Caco-2 (cell line): ENCODE measurements around the gene CHAF1A. TPM values are rescaled to one million over a fixed set of nuclear protein-coding genes. Genes with fewer than 3 reads are reported as not detected.

Experiments
- BruUV-seq: library from RNA; stranded (reverse); fragments of 400-500 nt; replicated peaks from 2 replicates; lab custom pipeline; 2021; lab: Mats Ljungman, UMichigan
- CTCF ChIA-PET: fragments of 300-600 bp; sonication (Branson Sonifier 250); formaldehyde crosslinking; loops from one replicate; lab custom pipeline; 2022; ENCODE audit warnings: antibody characterized with exemption; lab: Charles Lee
- POLR2A ChIA-PET: fragments of 300-600 bp; sonication (Branson Sonifier 250); formaldehyde crosslinking; loops from one replicate; lab custom pipeline; 2022; ENCODE audit warnings: antibody characterized with exemption; lab: Charles Lee
- DNase-seq, 2 experiments: peaks; one replicate each; pipeline versions ENCODE4 v3.0.0 to v3.0.0-alpha.2; 2020 to 2022
- H3K27me3 ChIP-seq: replicated peaks from 2 replicates; pipeline ENCODE4 v1.6.0; 2011; ENCODE audit warnings: low read length; ENCODE audit not compliant: control insufficient read depth, insufficient read depth
- H3K36me3 ChIP-seq: 2 replicates; pipeline ENCODE4 v1.5.1; 2011; ENCODE audit warnings: low read length; ENCODE audit not compliant: control insufficient read depth, insufficient read depth
- H3K4me1 ChIP-seq: fragments of 250-450 bp; sonication (Bioruptor Pico); 2 replicates; pipeline ENCODE4 v1.5.1; 2020; ENCODE audit warnings: mild to moderate bottlenecking
- H3K4me3 ChIP-seq: 2 replicates; pipeline ENCODE4 v1.5.1; 2011; ENCODE audit warnings: low read depth, mild to moderate bottlenecking, control low read depth, low read length
- H3K9me3 ChIP-seq: fragments of 250-450 bp; sonication (Bioruptor Pico); 2 replicates; pipeline ENCODE4 v1.5.1; 2020; ENCODE audit warnings: mild to moderate bottlenecking, moderate library complexity
- H3K27ac Mint-ChIP-seq: one replicate; pipeline ENCODE4 v1.8.0; 2022; ENCODE audit warnings: mixed read lengths; ENCODE audit not compliant: unreplicated experiment
- H3K27me3 Mint-ChIP-seq: one replicate; pipeline ENCODE4 v1.8.0; 2022; ENCODE audit warnings: mixed read lengths; ENCODE audit not compliant: insufficient read depth, unreplicated experiment
- H3K36me3 Mint-ChIP-seq: one replicate; pipeline ENCODE4 v1.8.0; 2022; ENCODE audit warnings: mild to moderate bottlenecking, mixed read lengths; ENCODE audit not compliant: insufficient read depth, unreplicated experiment
- H3K4me1 Mint-ChIP-seq: one replicate; pipeline ENCODE4 v1.8.0; 2022; ENCODE audit warnings: low read depth, mixed read lengths; ENCODE audit not compliant: unreplicated experiment
- H3K4me3 Mint-ChIP-seq: one replicate; pipeline ENCODE4 v1.8.0; 2022; ENCODE audit warnings: mild to moderate bottlenecking, moderate library complexity, mixed read lengths; ENCODE audit not compliant: unreplicated experiment
- H3K9me3 Mint-ChIP-seq: one replicate; pipeline ENCODE4 v1.8.0; 2022; ENCODE audit warnings: mixed read lengths; ENCODE audit not compliant: unreplicated experiment
- intact Hi-C: fragments of 100-400 bp; cut with micrococcal nuclease; formaldehyde crosslinking; loops from one replicate; pipeline ENCODE4 v1.10.0; 2022; ENCODE audit not compliant: unreplicated experiment
- total RNA-seq: library from RNA; stranded (reverse); gene quantifications from 2 replicates; pipeline ENCODE4 v1.2.3, GENCODE V29; 2022
- TF ChIP-seq, protein P1 (sequence below), 2 experiments: fragments of 200-600 bp in 1 of 2; IDR thresholded peaks; 1 replicate in 1 of 2; 2 replicates in 1 of 2; pipeline versions ENCODE4 v1.5.1 to v1.8.0; 2011 to 2022; ENCODE audit warnings: antibody characterized with exemption in 1 of 2, control low read depth in 1 of 2, inconsistent platforms in 1 of 2, low read depth in 1 of 2, low read length in 1 of 2, mild to moderate bottlenecking in 1 of 2, moderate library complexity in 1 of 2; ENCODE audit not compliant: insufficient read depth in 1 of 2, severe bottlenecking in 1 of 2, unreplicated experiment in 1 of 2

The CHAF1A gene
- total RNA-seq, 1 experiment from 2014 or later: 63.1 TPM

DNA sequence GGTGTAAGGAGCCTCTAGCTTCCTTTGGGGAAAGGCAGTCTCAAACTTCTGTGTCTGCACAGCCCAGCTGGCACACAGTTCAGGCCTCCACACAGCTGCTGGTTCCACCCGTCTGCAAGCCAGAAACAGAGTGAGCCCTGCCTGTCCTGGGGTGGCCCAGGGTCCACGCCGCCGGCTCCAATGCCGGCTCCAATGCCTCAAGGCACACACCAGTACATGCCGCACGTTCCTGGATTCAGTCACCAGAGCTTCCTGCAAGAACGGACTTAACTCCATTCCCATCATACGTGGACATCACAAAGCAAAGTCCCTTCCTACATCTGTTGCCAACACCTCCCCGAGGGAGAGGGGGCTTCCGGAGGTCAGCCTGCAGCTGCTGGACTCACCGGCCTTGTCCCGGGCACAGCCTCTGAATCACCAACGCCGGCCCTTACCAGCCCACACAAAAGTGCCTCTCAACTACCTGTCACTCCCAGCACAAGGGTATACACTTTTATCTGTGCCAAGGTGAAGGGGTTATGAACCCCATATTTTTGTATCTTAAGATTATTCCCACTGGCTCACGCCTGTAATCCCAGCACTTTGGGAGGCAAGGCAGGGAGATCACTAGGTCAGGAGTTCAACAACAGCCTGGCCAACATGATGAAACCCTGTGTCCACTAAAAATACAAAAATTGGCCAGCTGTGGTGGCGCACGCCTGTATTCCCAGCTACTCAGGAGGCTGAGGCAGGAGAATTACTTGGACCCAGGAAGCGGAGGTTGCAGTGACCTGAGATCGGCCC, 10.5 kb upstream of the CHAF1A start:
- H3K36me3 Mint-ChIP-seq: peaks cover 62% of the 10 kb centered on the region
- H3K27ac Mint-ChIP-seq: peak overlapping the region; percentile 53
- CTCF ChIA-PET: interaction anchor here (1.5 to 1.7 kb wide), 2 partner anchors 9 to 49 kb away, joined by 6 to 14 read pairs; partner anchors contain the start of gene SH3GL1
- peaks cover 29% of the 10 kb centered on the region for H3K4me1 Mint-ChIP-seq
- TF ChIP-seq, protein P1, sequence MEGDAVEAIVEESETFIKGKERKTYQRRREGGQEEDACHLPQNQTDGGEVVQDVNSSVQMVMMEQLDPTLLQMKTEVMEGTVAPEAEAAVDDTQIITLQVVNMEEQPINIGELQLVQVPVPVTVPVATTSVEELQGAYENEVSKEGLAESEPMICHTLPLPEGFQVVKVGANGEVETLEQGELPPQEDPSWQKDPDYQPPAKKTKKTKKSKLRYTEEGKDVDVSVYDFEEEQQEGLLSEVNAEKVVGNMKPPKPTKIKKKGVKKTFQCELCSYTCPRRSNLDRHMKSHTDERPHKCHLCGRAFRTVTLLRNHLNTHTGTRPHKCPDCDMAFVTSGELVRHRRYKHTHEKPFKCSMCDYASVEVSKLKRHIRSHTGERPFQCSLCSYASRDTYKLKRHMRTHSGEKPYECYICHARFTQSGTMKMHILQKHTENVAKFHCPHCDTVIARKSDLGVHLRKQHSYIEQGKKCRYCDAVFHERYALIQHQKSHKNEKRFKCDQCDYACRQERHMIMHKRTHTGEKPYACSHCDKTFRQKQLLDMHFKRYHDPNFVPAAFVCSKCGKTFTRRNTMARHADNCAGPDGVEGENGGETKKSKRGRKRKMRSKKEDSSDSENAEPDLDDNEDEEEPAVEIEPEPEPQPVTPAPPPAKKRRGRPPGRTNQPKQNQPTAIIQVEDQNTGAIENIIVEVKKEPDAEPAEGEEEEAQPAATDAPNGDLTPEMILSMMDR (IDR thresholded peaks at IDR 0.05; ENCODE audit: insufficient read depth in 1 of 2, low read depth in 1 of 2, low read length in 1 of 2, severe bottlenecking in 1 of 2, unreplicated experiment in 1 of 2): no peak
- H3K27me3 ChIP-seq: no peaks in the 10 kb centered on the region
- no peak overlapping the region for H3K4me3 ChIP-seq
- no TSS peak for BruUV-seq
- H3K4me1 ChIP-seq: peaks cover 41% of the 10 kb centered on the region
- POLR2A ChIA-PET: interaction anchor here (1.0 to 1.8 kb wide), 2 partner anchors 17 to 49 kb away, joined by 3 to 21 read pairs; no protein-coding TSS in a partner anchor
- no peak for DNase-seq
- H3K27me3 Mint-ChIP-seq: no peaks in the 10 kb centered on the region
- H3K4me3 Mint-ChIP-seq: no peak overlapping the region
- H3K36me3 ChIP-seq: peaks cover 3% of the 10 kb centered on the region
- intact Hi-C loops: loop anchor here (1.0 kb wide), 2 partner anchors 8 to 17 kb away; partner anchors contain the start of gene SH3GL1
- no peaks in the 10 kb centered on the region for H3K9me3 ChIP-seq
- H3K9me3 Mint-ChIP-seq: no peaks in the 10 kb centered on the region

DNA sequence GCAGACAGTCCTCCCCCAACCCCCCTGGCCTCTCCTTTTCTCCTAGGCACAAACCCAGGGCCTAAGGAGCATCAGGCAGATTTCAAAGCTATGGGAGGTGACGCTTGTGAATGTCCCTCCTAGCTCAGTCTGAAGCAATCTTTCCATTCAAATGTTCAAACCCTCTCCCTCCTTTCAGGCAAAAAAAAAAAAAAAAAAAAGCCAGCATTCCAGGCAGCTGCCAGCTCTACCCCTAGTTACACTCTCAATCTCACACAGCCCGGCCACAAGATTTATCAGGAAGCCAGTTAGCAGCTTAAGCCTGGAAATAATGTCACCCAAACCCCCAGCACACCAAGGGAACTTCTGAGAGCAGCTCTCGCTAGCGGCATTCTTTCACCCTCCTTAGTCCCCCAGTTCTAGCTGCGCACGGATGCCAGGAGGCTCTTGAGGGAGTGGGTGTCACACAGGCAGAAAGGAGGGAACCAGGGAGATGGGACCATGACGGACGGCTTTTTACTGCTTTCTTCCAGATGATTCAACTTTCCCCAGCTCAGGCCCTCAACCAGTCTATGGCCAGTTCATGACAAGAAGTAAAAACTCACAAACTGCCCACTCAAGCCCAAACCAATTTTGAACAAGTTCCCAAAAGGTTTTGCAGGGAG, 8.4 kb upstream of the CHAF1A start:
- intact Hi-C loops: no loop called here
- no peak overlapping the region for H3K4me3 ChIP-seq
- ChIA-PET POLR2A (interaction anchor here (1.0 kb wide), 1 partner anchor 18 kb away, joined by 10 read pairs; no protein-coding TSS in a partner anchor), CTCF (interaction anchor here (0.5 to 1.0 kb wide), 3 partner anchors 18 to 1995 kb away, joined by 3 to 6 read pairs (median 5); no protein-coding TSS in a partner anchor)
- TF ChIP-seq, protein P1 (IDR thresholded peaks at IDR 0.05; ENCODE audit: insufficient read depth in 1 of 2, low read depth in 1 of 2, low read length in 1 of 2, severe bottlenecking in 1 of 2, unreplicated experiment in 1 of 2): no peak
- H3K27ac Mint-ChIP-seq: peak overlapping the region; percentile 44
- H3K9me3 Mint-ChIP-seq: no peaks in the 10 kb centered on the region
- H3K27me3 Mint-ChIP-seq: no peaks in the 10 kb centered on the region
- no peaks in the 10 kb centered on the region for H3K9me3 ChIP-seq
- H3K4me3 Mint-ChIP-seq: no peak overlapping the region
- DNase-seq: no peak
- peaks cover 27% of the 10 kb centered on the region for H3K4me1 Mint-ChIP-seq
- peaks cover 1% of the 10 kb centered on the region for H3K36me3 ChIP-seq
- BruUV-seq: no TSS peak
- peaks cover 53% of the 10 kb centered on the region for H3K36me3 Mint-ChIP-seq
- H3K27me3 ChIP-seq: no peaks in the 10 kb centered on the region
- peaks cover 41% of the 10 kb centered on the region for H3K4me1 ChIP-seq
